Spleen (tissue), 7 donors: ENCODE measurements around the gene ABCA4.
"Not testable (repeated sequence)": the region's sequence is repeated elsewhere in the genome, so short reads cannot be mapped to it uniquely, and the experiment has no call there.

ENCODE experiments used
- CTCF ChIP-seq, 11 experiments: fragments of 200-600 bp in 7 of 11; fragments of 450-650 bp in 4 of 11; sonication (generic) in 4 of 11; IDR thresholded peaks in 8 of 11; conservative IDR thresholded peaks in 3 of 11; 1 replicate in 7 of 11; 2 replicates in 4 of 11; pipeline versions ENCODE4 v1.4.0 to v1.8.0; 2016 to 2021; ENCODE audit warnings: antibody characterized with exemption in 11 of 11, inconsistent platforms in 4 of 11, mild to moderate bottlenecking in 1 of 11
- POLR2A ChIP-seq, 3 donors: fragments of 450-650 bp; IDR thresholded peaks; one replicate each; pipeline ENCODE4 v1.5.1; 2017; ENCODE audit warnings: antibody characterized with exemption in 3 of 3, mild to moderate bottlenecking in 1 of 3
- POLR2AphosphoS5 ChIP-seq, 3 donors: sonication (generic); formaldehyde crosslinking; IDR thresholded peaks; one replicate each; pipeline ENCODE4 v1.5.1; 2017; ENCODE audit warnings: antibody characterized with exemption in 3 of 3
- donor health status: DM: no; HTN: no; CAD: no; lungs with moderate emphysema.
- donor health status: DM: no; HTN: no; CAD: no.
- donor health status: DM: no; HTN: no; CAD: no.

GRCh38 chr1:94164121-94164520, 43.2 kb upstream of the ABCA4 start:
- not testable (repeated sequence) for TF ChIP-seq POLR2A (IDR thresholded peaks at IDR 0.05); CTCF (IDR thresholded peaks at IDR 0.05 in 8 of 11, conservative IDR thresholded peaks at IDR 0.05 in 3 of 11); POLR2AphosphoS5 (IDR thresholded peaks at IDR 0.05)
